NB4 (cell line): ENCODE results near the gene PLSCR3.

Experiments
- MYC ChIP-seq: IDR thresholded peaks from 2 replicates; pipeline ENCODE4 v1.6.1; 2011; ENCODE audit warnings: low read depth, low read length
- POLR2A ChIP-seq: IDR thresholded peaks from 2 replicates; pipeline ENCODE4 v1.6.1; 2011; ENCODE audit warnings: mild to moderate bottlenecking; ENCODE audit not compliant: insufficient read length; ENCODE audit errors: extremely low read depth
- TF ChIP-seq, protein P1 (sequence below): IDR thresholded peaks from one replicate; pipeline ENCODE4 v1.5.1; 2012; ENCODE audit warnings: low read depth, low read length
- TF ChIP-seq, protein P2 (sequence below): IDR thresholded peaks from 2 replicates; pipeline ENCODE4 v1.6.1; 2011; ENCODE audit warnings: low read depth, low read length

DNA sequence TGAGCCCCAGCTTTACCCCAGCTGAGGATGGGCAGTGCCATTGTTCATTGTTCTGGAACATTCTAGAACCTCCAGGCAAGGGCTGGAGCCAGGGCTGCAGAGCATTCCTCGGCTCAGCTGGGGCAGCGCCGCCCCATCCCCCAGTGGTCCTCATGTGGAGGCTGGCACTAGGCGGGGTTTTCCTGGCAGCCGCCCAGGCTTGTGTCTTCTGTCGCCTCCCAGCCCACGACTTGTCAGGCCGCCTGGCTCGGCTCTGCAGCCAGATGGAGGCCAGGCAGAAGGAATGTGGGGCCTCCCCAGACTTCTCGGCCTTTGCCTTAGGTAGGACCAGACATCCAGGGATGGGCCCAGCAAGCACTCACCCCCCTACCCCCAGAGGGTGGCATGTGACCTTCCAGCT lies 39.3 kb downstream of the PLSCR3 start, which contains the start of gene TMEM95:
- TF ChIP-seq, protein P1, sequence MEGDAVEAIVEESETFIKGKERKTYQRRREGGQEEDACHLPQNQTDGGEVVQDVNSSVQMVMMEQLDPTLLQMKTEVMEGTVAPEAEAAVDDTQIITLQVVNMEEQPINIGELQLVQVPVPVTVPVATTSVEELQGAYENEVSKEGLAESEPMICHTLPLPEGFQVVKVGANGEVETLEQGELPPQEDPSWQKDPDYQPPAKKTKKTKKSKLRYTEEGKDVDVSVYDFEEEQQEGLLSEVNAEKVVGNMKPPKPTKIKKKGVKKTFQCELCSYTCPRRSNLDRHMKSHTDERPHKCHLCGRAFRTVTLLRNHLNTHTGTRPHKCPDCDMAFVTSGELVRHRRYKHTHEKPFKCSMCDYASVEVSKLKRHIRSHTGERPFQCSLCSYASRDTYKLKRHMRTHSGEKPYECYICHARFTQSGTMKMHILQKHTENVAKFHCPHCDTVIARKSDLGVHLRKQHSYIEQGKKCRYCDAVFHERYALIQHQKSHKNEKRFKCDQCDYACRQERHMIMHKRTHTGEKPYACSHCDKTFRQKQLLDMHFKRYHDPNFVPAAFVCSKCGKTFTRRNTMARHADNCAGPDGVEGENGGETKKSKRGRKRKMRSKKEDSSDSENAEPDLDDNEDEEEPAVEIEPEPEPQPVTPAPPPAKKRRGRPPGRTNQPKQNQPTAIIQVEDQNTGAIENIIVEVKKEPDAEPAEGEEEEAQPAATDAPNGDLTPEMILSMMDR = no peak
- no peak for TF ChIP-seq POLR2A
- TF ChIP-seq, protein P2, sequence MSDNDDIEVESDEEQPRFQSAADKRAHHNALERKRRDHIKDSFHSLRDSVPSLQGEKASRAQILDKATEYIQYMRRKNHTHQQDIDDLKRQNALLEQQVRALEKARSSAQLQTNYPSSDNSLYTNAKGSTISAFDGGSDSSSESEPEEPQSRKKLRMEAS = no peak
- TF ChIP-seq MYC = no peak
